ENCODE measurements around the gene TMEM179. TPM values are rescaled to one million over a fixed set of nuclear protein-coding genes. Genes with fewer than 3 reads are reported as not detected.
"Not testable (repeated sequence)": the region's sequence is repeated elsewhere in the genome, so short reads cannot be mapped to it uniquely, and the experiment has no call there.

Gene TMEM179
- 1.5 TPM for total RNA-seq

DNA sequence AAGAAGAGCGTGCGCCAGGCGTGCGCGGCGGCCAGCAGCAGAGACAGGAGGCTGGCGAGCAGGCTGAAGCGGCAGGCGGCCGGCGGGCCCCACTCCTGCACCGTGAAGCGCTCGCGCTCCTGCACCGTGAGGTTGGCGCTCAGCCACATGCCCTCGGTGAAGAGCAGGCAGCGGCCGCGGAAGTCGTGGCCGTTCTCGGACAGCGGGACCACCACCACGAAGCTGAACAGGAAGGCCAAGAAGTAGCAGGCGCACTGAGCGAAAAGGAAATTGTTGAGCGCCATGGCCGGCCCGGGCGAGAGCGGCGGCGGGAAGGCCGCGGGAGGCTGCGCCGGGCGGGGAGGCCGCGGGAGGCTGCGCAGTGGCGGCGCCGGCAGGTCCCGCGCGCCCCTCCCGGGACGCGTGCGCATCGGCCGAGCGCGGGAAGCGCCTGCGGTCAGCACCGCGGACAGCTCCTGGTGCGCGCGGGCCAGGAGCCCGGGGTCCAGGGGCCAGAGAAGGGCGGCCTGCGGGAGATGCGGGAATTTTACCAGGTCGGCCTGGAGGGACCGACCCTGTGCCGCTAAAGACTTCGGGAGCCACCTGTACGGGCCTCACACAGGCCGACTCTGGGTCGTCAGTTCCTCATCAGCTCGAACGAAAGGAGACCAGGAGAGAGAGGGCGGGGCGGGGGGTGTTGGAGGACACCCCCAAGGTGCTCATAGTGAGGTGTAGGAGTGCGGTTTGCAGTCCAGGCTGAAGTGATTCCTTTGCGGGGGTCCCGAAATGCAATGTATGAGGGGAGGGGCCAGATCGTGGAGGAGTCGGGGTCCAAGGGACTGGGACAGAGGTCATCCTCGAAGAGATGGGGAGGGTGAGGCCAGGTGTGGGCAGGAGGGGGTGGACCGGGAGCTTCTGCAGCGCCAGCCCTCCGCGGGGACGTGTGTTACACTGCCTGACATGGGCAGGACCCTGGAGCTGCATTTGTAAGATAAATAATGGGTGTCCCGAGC is at the start of gene TMEM179:
Gene TMEM179, minus strand, starts transcription at position 315 of the 992 bp plus-strand sequence. Its CDS starts 31 bp downstream, at position 284.
- no peak for DNase-seq (ENCODE audit: low spot score)

GRCh38 chr14:104654119-104654518 is 49.5 kb upstream of the TMEM179 start:
- no peak for DNase-seq (ENCODE audit: low spot score)

GRCh38 chr14:104653130-104653920 is 48.8 kb upstream of the TMEM179 start:
- not testable (repeated sequence) for DNase-seq (ENCODE audit: low spot score)

DNA sequence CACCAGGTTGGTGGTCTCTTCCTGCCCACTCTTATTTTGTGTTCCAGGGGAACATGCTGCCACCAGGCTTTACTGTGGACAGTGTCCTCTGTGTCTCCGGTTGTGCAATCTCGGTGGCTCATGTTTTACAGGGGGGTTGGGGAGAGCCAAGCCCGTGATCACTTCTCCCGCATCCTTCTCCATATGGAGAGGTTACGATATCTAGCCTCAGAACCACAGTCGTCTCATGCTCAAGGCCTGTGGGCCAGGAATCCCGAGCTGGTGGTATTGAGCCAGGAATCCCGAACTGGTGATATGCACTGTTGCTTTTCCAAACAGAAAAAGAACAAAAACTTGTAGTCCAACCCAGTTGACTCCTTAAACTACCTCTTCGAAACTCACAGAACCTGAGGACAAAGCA is 47.8 kb upstream of the TMEM179 start:
- no peak for DNase-seq (ENCODE audit: low spot score)

DNA sequence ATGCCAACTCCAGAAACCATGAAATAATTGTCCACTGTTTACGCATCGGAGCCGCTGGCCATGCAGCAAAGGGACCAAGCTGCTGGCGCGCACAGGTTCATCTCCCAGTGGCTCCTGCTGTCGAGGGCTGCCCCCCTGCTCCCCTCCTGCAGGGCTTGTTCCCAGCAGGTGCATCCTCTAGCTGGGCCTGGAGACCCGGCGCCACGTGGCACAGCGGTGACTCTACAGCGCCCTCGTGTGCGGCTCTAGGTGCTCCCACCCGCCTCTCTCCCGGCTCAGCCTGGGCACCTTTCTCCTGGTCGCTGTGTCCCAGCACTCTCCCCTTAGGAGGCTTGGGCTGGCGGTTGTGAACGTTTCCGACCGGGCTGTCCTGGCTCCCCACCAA is 47.3 kb upstream of the TMEM179 start:
- DNase-seq (ENCODE audit: low spot score), result no peak

GRCh38 chr14:104650981-104651875 is 46.7 kb upstream of the TMEM179 start:
- DNase-seq (ENCODE audit: low spot score), result no peak

DNA sequence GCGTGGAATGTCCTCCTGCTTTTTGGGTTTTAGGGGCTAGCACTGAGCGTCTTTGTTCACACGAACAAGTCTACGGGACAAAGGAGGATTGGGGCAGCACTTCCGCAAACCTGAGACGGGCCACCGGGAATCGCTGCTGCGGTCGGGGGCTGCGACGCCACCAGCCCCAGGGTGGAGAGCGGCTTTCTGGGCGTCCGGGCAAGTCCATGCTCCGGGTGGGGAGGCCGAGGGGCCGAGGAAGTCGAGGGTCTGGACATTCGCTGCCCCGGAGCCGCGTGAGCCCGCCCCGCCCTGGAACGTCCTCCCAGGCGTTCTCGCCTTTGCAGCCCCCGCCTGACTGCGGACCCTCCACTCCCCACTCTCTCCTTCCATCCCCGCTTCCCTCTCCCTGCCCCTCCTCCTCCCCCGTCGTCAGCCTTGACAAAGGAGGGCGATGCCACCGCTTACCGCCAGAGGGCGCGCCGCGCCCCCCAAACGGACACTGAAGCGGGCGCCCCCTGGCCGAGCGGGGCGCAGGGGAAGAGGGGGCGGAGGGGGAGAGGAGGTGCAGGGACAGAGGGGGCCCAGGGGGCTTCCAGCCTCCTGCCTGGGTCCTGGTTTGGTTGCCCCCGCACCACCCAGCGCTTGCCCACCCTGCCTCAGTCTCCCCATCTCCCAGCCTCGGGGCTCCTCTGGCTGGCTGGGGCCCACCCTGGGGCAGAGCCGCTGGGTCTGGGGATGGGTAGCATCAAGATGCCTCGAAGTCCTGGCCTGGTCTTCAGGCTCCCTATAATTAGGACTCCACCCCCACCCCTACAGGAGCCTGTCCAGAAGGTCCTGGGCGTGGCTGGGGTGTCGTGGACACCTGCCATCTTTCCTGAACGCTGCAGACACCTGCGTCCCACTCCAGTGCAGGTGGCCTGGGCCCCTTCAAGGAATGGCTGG is 45.7 kb upstream of the TMEM179 start:
- peak; percentile 56 for DNase-seq (ENCODE audit: low spot score)

- no peak for DNase-seq (ENCODE audit: low spot score)
Observed at GRCh38 chr14:104647467-104648043, 43.0 kb upstream of the TMEM179 start.

- DNase-seq (ENCODE audit: low spot score), result no peak
Observed at GRCh38 chr14:104644656-104645378, 40.2 kb upstream of the TMEM179 start.

DNA sequence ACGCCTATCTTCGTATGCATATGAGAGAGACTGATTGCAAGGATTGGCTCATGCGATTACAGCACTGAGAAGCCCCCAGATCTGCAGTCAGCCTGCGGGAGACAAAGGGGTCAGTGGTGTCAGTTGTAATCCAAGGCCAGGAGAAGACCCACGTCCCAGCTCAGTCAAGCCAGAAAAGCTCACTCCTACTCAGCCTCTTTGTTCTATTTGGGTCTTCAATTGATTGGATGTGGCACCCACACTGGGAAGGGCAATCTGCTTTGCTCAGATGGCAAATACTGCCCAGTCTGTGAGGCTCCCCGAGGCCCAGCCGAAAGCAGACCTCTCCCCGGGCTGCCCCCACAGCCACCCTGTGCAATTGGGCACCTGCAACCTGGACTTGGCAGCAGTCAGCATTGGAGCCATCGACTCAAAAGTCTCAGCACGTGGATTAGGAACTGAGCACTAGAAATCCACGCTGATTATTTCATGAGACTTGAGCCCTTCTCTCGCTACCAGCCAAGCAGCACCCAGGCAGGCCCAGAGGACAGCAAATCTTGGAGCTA is 39.6 kb upstream of the TMEM179 start:
- DNase-seq (ENCODE audit: low spot score), result no peak

DNA sequence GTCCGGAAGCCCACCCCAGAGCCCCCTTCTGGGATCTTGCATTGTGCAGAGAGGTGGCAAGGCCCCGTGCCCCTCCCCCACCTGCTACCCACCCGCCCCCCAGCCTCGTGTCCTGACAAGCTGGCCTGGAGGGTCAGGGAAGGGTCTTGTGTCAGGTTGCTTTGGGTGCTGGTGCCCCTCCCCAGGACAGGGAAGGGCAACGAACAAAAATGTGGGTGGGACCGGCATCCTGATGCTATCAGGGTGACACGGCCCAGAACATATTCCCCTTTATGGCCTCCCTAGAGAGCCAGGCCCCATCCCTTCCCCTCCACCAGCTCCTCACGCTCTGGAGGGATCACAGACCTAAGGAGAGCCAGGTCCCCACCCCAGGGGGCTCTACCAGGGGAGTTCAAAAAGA is 38.7 kb upstream of the TMEM179 start:
- no peak for DNase-seq (ENCODE audit: low spot score)

GRCh38 chr14:104642540-104642868 is 37.9 kb upstream of the TMEM179 start:
- DNase-seq (ENCODE audit: low spot score), result no peak

GRCh38 chr14:104641753-104642539 is 37.4 kb upstream of the TMEM179 start:
- DNase-seq (ENCODE audit: low spot score), result no peak

DNA sequence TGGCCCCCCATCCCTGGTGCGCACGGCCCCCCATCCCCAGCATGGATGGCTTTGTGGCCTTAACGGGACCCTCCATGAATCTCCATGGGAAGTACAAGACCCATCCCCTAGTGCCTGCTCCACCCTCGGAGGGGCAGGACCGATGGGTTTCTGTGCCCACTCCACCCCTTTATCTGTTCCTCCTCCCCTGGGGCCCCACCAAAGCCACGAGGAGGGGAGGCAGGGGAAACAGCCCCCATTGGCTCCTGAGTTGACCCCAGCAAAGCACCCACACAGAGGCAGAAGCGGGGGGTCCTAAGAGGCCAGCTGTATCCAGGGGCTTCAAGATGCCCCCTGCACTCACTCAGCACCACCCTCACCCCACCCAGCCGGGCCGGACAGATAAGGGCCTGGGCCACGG is 36.1 kb upstream of the TMEM179 start:
- no peak for DNase-seq (ENCODE audit: low spot score)

- DNase-seq (ENCODE audit: low spot score), result peak; percentile 52
Observed at GRCh38 chr14:104639885-104640548, 35.4 kb upstream of the TMEM179 start.

- DNase-seq (ENCODE audit: low spot score), result no peak
Observed at GRCh38 chr14:104639471-104639870, 34.9 kb upstream of the TMEM179 start.

DNA sequence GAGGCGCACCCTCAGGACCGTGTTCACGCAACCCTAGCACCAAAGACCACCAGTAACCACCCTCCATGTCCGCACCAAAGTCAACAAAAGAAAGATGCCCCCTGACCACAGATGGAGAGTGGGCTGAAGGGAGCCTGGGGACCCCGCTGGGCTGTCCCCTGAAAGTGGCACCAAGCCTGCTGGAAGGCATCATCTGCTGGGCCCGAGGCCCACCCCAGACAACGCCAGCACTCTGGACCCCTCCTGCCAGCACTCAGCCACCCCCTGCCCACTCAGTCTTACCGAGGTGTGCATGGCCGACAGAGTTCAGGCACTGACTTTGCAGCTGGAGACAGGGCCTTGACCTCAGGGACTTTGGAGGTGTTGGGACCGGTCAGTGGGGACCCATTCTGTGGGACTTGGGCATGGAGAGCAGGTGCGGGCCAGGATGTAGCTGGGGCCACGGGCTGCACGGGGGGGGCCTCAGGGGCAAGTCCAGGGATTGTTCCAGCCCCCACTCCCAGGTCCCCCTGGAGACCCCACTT is 34.4 kb upstream of the TMEM179 start:
- DNase-seq (ENCODE audit: low spot score), result no peak

- no peak for DNase-seq (ENCODE audit: low spot score)
Observed at GRCh38 chr14:104638190-104638589, 33.6 kb upstream of the TMEM179 start.

Measured in mucosa of gallbladder (tissue), 1 donor.